HepG2 (cell line): ENCODE data around the gene CDC37L1. TPM values are rescaled to one million over a fixed set of nuclear protein-coding genes. Genes with fewer than 3 reads are reported as not detected.

Source experiments
- ATM ChIP-seq: fragments of 450-650 bp; IDR thresholded peaks from 2 replicates; pipeline ENCODE4 v1.7.1; 2017; ENCODE audit warnings: mild to moderate bottlenecking, borderline replicate concordance
- BHLHE40 ChIP-seq: IDR thresholded peaks from 2 replicates; pipeline ENCODE4 v1.6.1; 2011; ENCODE audit warnings: low read length, improper control_type of control experiment
- BRD4 ChIP-seq: sonication (generic); formaldehyde crosslinking; IDR thresholded peaks from 2 replicates; pipeline ENCODE4 v1.4.0; 2020; ENCODE audit warnings: missing genetic modification reagents
- EED ChIP-seq: sonication (generic); formaldehyde crosslinking; IDR thresholded peaks from 2 replicates; pipeline ENCODE4 v1.5.0; 2020; ENCODE audit warnings: mild to moderate bottlenecking, missing genetic modification reagents
- HDAC6 ChIP-seq: fragments of 200-600 bp; sonication (generic); IDR thresholded peaks from 2 replicates; pipeline ENCODE4 v1.7.0; 2017; ENCODE audit warnings: mild to moderate bottlenecking, antibody characterized with exemption, low read length, low read depth
- HOXD1 ChIP-seq: sonication (generic); formaldehyde crosslinking; IDR thresholded peaks from 2 replicates; pipeline ENCODE4 v1.5.0; 2020; ENCODE audit warnings: missing genetic modification reagents
- KDM1A ChIP-seq: IDR thresholded peaks from 2 replicates; pipeline ENCODE4 v1.6.1; 2016; ENCODE audit warnings: missing compliant biosample characterization
- MAF1 ChIP-seq: sonication (generic); formaldehyde crosslinking; IDR thresholded peaks from 2 replicates; pipeline ENCODE4 v1.5.0; 2020; ENCODE audit warnings: missing genetic modification reagents, borderline replicate concordance
- MAFF ChIP-seq: IDR thresholded peaks from 2 replicates; pipeline ENCODE4 v1.6.1; 2011; ENCODE audit warnings: low read depth, low read length, improper control_type of control experiment
- MLLT10 ChIP-seq: sonication (generic); formaldehyde crosslinking; IDR thresholded peaks from 2 replicates; pipeline ENCODE4 v1.4.0; 2020; ENCODE audit warnings: missing genetic modification reagents
- MXD4 ChIP-seq: IDR thresholded peaks from 2 replicates; pipeline ENCODE4 v1.6.1; 2016; ENCODE audit warnings: mild to moderate bottlenecking, missing biosample characterization, missing genetic modification reagents
- NAIF1 ChIP-seq: sonication (generic); formaldehyde crosslinking; IDR thresholded peaks from 2 replicates; pipeline ENCODE4 v1.5.0; 2020; ENCODE audit warnings: mild to moderate bottlenecking, missing genetic modification reagents, borderline replicate concordance
- SP2 ChIP-seq: sonication (generic); formaldehyde crosslinking; IDR thresholded peaks from 2 replicates; pipeline ENCODE4 v1.5.1; 2020; ENCODE audit warnings: mild to moderate bottlenecking, missing genetic modification reagents
- TP53 ChIP-seq: sonication (generic); formaldehyde crosslinking; conservative IDR thresholded peaks from 2 replicates; pipeline ENCODE4 v1.4.0; 2020; ENCODE audit warnings: missing genetic modification reagents
- TRIM24 ChIP-seq: sonication (generic); formaldehyde crosslinking; IDR thresholded peaks from 2 replicates; pipeline ENCODE4 v1.8.0; 2022; ENCODE audit warnings: mild to moderate bottlenecking, missing genetic modification reagents
- ZBTB38 ChIP-seq: sonication (generic); formaldehyde crosslinking; IDR thresholded peaks from 2 replicates; pipeline ENCODE4 v1.5.1; 2020; ENCODE audit warnings: mild to moderate bottlenecking, missing genetic modification reagents
- ZBTB42 ChIP-seq: sonication (generic); formaldehyde crosslinking; IDR thresholded peaks from 2 replicates; pipeline ENCODE4 v1.5.0; 2020; ENCODE audit warnings: mild to moderate bottlenecking, missing genetic modification reagents
- ZC3H4 ChIP-seq: sonication (generic); formaldehyde crosslinking; IDR thresholded peaks from 2 replicates; pipeline ENCODE4 v1.4.0; 2020; ENCODE audit warnings: missing genetic modification reagents, borderline replicate concordance
- ZNF430 ChIP-seq: sonication (generic); formaldehyde crosslinking; IDR thresholded peaks from 2 replicates; pipeline ENCODE4 v1.9.0; 2021; ENCODE audit warnings: mild to moderate bottlenecking, missing genetic modification reagents
- ZNF589 ChIP-seq: sonication (generic); formaldehyde crosslinking; conservative IDR thresholded peaks from 2 replicates; pipeline ENCODE4 v1.8.0; 2022; ENCODE audit warnings: mild to moderate bottlenecking, moderate library complexity, missing genetic modification reagents
- ZNF709 ChIP-seq: sonication (generic); formaldehyde crosslinking; IDR thresholded peaks from 2 replicates; pipeline ENCODE4 v1.5.0; 2020; ENCODE audit warnings: mild to moderate bottlenecking, missing genetic modification reagents
- ZNF782 ChIP-seq: sonication (generic); formaldehyde crosslinking; IDR thresholded peaks from 2 replicates; pipeline ENCODE4 v1.4.0; 2020; ENCODE audit warnings: missing genetic modification reagents, mild to moderate bottlenecking, borderline replicate concordance
- ZNF790 ChIP-seq: sonication (generic); formaldehyde crosslinking; IDR thresholded peaks from 2 replicates; pipeline ENCODE4 v1.8.0; 2022; ENCODE audit warnings: missing genetic modification reagents, mild to moderate bottlenecking, borderline replicate concordance
- ZNF816 ChIP-seq: sonication (generic); formaldehyde crosslinking; IDR thresholded peaks from 2 replicates; pipeline ENCODE4 v1.8.0; 2022; ENCODE audit warnings: missing genetic modification reagents, mild to moderate bottlenecking, borderline replicate concordance
- polyA plus RNA-seq, 8 experiments: library from polyadenylated mRNA; depleted of rRNA in 3 of 8; stranded (reverse) in 7 of 8; unstranded in 1 of 8; fragments of >200 nt; fragmentation: Illumina TruSeq in 4 of 8; extraction: Trizol in 4 of 8; gene quantifications; 2 replicates each; pipeline versions ENCODE4 v1.2.1 to v1.2.3, GENCODE V29; 2011 to 2016; ENCODE audit warnings: low read depth in 4 of 8, missing spikeins in 1 of 8, mixed read lengths in 1 of 8; ENCODE audit not compliant: insufficient read depth in 1 of 8
- total RNA-seq, 5 experiments: library from RNA; depleted of rRNA; stranded (reverse); fragments of >200 nt; fragmentation: Illumina TruSeq; extraction: Trizol; gene quantifications; 2 replicates each; pipeline ENCODE4 v1.2.3, GENCODE V29; 2016; ENCODE audit warnings: low read depth in 1 of 5
- TF ChIP-seq, protein P1 (sequence below): sonication (generic); formaldehyde crosslinking; IDR thresholded peaks from 2 replicates; pipeline ENCODE4 v1.9.0; 2021; ENCODE audit warnings: missing genetic modification reagents, borderline replicate concordance
- TF ChIP-seq, protein P2 (sequence below): sonication (generic); formaldehyde crosslinking; IDR thresholded peaks from 2 replicates; pipeline ENCODE4 v1.5.0; 2020; ENCODE audit warnings: mild to moderate bottlenecking, missing genetic modification reagents
- TF ChIP-seq, protein P3 (sequence below): sonication (generic); formaldehyde crosslinking; IDR thresholded peaks from 2 replicates; pipeline ENCODE4 v1.5.0; 2020; ENCODE audit warnings: mild to moderate bottlenecking, low read depth, missing genetic modification reagents, borderline replicate concordance

Gene CDC37L1
- total and polyA plus RNA-seq, 2 of the 13 experiments (the other 11 are each of a cell fraction or from before 2014, with no cell fraction given): 5.5 to 17.0 TPM

GRCh38 chr9:4740638-4741364, 61.4 kb downstream of the CDC37L1 start, which contains the start of gene AK3 (continued):
- TF ChIP-seq, protein P1, sequence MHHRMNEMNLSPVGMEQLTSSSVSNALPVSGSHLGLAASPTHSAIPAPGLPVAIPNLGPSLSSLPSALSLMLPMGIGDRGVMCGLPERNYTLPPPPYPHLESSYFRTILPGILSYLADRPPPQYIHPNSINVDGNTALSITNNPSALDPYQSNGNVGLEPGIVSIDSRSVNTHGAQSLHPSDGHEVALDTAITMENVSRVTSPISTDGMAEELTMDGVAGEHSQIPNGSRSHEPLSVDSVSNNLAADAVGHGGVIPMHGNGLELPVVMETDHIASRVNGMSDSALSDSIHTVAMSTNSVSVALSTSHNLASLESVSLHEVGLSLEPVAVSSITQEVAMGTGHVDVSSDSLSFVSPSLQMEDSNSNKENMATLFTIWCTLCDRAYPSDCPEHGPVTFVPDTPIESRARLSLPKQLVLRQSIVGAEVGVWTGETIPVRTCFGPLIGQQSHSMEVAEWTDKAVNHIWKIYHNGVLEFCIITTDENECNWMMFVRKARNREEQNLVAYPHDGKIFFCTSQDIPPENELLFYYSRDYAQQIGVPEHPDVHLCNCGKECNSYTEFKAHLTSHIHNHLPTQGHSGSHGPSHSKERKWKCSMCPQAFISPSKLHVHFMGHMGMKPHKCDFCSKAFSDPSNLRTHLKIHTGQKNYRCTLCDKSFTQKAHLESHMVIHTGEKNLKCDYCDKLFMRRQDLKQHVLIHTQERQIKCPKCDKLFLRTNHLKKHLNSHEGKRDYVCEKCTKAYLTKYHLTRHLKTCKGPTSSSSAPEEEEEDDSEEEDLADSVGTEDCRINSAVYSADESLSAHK (CRISPR knock-in tag): no peak
- TF ChIP-seq ZBTB38 (CRISPR knock-in tag): no peak; the same call in 1 of the 2 replicates
- 0 out of 2 replicates have a peak, but pooled peaks have one; percentile 24 for TF ChIP-seq ZBTB42 (CRISPR knock-in tag)
- no peak for TF ChIP-seq MAFF
- TF ChIP-seq, protein P2, sequence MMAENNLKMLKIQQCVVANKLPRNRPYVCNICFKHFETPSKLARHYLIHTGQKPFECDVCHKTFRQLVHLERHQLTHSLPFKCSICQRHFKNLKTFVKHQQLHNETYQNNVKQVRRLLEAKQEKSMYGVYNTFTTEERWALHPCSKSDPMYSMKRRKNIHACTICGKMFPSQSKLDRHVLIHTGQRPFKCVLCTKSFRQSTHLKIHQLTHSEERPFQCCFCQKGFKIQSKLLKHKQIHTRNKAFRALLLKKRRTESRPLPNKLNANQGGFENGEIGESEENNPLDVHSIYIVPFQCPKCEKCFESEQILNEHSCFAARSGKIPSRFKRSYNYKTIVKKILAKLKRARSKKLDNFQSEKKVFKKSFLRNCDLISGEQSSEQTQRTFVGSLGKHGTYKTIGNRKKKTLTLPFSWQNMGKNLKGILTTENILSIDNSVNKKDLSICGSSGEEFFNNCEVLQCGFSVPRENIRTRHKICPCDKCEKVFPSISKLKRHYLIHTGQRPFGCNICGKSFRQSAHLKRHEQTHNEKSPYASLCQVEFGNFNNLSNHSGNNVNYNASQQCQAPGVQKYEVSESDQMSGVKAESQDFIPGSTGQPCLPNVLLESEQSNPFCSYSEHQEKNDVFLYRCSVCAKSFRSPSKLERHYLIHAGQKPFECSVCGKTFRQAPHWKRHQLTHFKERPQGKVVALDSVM (CRISPR knock-in tag): peak; percentile 67
- TF ChIP-seq MXD4 (CRISPR knock-in tag): peak; percentile 92
- peak; percentile 75; the same call in 1 of the 2 replicates for TF ChIP-seq HOXD1 (CRISPR knock-in tag)
- no peak for TF ChIP-seq NAIF1 (CRISPR knock-in tag)
- no peak; the same call in 1 of the 2 replicates for TF ChIP-seq ZC3H4 (CRISPR knock-in tag)
- TF ChIP-seq ZNF430 (CRISPR knock-in tag): peak; percentile 84; the same call in 1 of the 2 replicates
- TF ChIP-seq ZNF816 (CRISPR knock-in tag): no peak
- TF ChIP-seq ZNF790 (CRISPR knock-in tag): no peak
- TF ChIP-seq KDM1A (CRISPR knock-in tag): no peak
- TF ChIP-seq ZNF709 (CRISPR knock-in tag): peak; percentile 27; the same call in 1 of the 2 replicates
- TF ChIP-seq HDAC6: no peak
- peak; percentile 54 for TF ChIP-seq SP2 (CRISPR knock-in tag)
- peak; percentile 15; the same call in 1 of the 2 replicates for TF ChIP-seq BHLHE40
- 0 out of 2 replicates have a peak, but pooled peaks have one; percentile 75 for TF ChIP-seq TP53 (CRISPR knock-in tag)
- TF ChIP-seq TRIM24 (CRISPR knock-in tag): no peak
- TF ChIP-seq EED (CRISPR knock-in tag): no peak; the same call in 1 of the 2 replicates
- no peak for TF ChIP-seq ATM
- TF ChIP-seq MLLT10 (CRISPR knock-in tag): no peak
- TF ChIP-seq BRD4 (CRISPR knock-in tag): peak; percentile 91
- TF ChIP-seq ZNF782: no peak
- TF ChIP-seq, protein P3, sequence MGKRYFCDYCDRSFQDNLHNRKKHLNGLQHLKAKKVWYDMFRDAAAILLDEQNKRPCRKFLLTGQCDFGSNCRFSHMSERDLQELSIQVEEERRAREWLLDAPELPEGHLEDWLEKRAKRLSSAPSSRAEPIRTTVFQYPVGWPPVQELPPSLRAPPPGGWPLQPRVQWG (CRISPR knock-in tag): no peak
- peak; percentile 59; the same call in 1 of the 2 replicates for TF ChIP-seq MAF1 (CRISPR knock-in tag)
- peak; percentile 90; the same call in 1 of the 2 replicates for TF ChIP-seq ZNF589 (CRISPR knock-in tag)
